Lung (tissue), 12 donors: Measurements from ENCODE around the gene ZNF836. TPM values are rescaled to one million over a fixed set of nuclear protein-coding genes. Genes with fewer than 3 reads are reported as not detected.

ENCODE experiments used
- ATAC-seq: fragments of 200-7000 bp; cut with Tn5 transposase; one replicate; pipeline ENCODE4 v1.9.1; 2020; ENCODE audit warnings: moderate number of reproducible peaks; ENCODE audit not compliant: insufficient read depth, low FRiP score
- DNase-seq, 3 donors: peaks; one replicate each; pipeline ENCODE4 v3.0.0-alpha.2; 2013 to 2017
- H3K27ac ChIP-seq, 2 donors: one replicate each; pipeline ENCODE4 v1.5.1; 2013; ENCODE audit warnings: mild to moderate bottlenecking in 2 of 2, moderate library complexity in 2 of 2, control low read depth in 1 of 2, inconsistent platforms in 1 of 2, low read depth in 1 of 2, low read length in 1 of 2
- H3K27me3 ChIP-seq, 3 donors: one replicate each; pipeline ENCODE4 v1.5.1; 2013; ENCODE audit warnings: low read length in 2 of 3; ENCODE audit not compliant: control insufficient read depth in 3 of 3, insufficient read depth in 3 of 3
- H3K36me3 ChIP-seq, 4 donors: one replicate each; pipeline ENCODE4 v1.5.1; 2013; ENCODE audit warnings: low read length in 4 of 4, mild to moderate bottlenecking in 1 of 4, moderate library complexity in 1 of 4; ENCODE audit not compliant: control insufficient read depth in 4 of 4, insufficient read depth in 4 of 4
- H3K4me1 ChIP-seq, 5 donors: one replicate each; pipeline ENCODE4 v1.5.1; 2013; ENCODE audit warnings: low read length in 5 of 5, mild to moderate bottlenecking in 2 of 5, moderate library complexity in 1 of 5; ENCODE audit not compliant: control insufficient read depth in 5 of 5, insufficient read depth in 5 of 5
- H3K4me3 ChIP-seq: one replicate; pipeline ENCODE4 v1.5.1; 2013; ENCODE audit warnings: mild to moderate bottlenecking, control low read depth, moderate library complexity
- H3K9ac ChIP-seq, 2 donors: one replicate each; pipeline ENCODE4 v1.5.1; 2013; ENCODE audit warnings: low read length in 2 of 2, control low read depth in 1 of 2; ENCODE audit not compliant: insufficient read depth in 1 of 2
- H3K9me3 ChIP-seq, 4 donors: one replicate each; pipeline ENCODE4 v1.5.1; 2013; ENCODE audit warnings: low read length in 3 of 4, mild to moderate bottlenecking in 1 of 4, moderate library complexity in 1 of 4; ENCODE audit not compliant: control insufficient read depth in 4 of 4, insufficient read depth in 3 of 4
- WGBS, 2 donors: extraction: QIAGEN DNeasy Blood & Tissue Kit; methylation state at CpG; one replicate each; pipeline ENCODE4 v1.1.7; 2013; 5-methylcytosine and 5-hydroxymethylcytosine counted together
- polyA plus RNA-seq, 2 donors: library from polyadenylated mRNA; stranded (reverse); fragments of 200-250 nt; gene quantifications; one replicate each; pipeline ENCODE4 v1.2.1, GENCODE V29; 2013
- total RNA-seq, 2 donors: library from RNA; depleted of rRNA in 1 of 2; stranded (reverse); fragments of >200 nt in 1 of 2; gene quantifications; one replicate each; pipeline ENCODE4 v1.2.1, GENCODE V29; 2014 to 2021
- TF ChIP-seq, protein P1 (sequence below): IDR thresholded peaks from 2 replicates; pipeline ENCODE4 v1.5.1; 2012; ENCODE audit warnings: mild to moderate bottlenecking; ENCODE audit errors: control extremely low read depth, extremely low read depth
- donor health status: control.
- donor health status: control.
- donor health status: Bipolar disorder and iron deficiency.
- donor health status: healthy.
- donor health status: DM: yes; HTN: yes; CAD: no.

Gene ZNF836
- total and polyA plus RNA-seq, 4 donors = 3.0 to 20.6 (median 9.7) TPM

GRCh38 chr19:52139252-52140031 lies 32.0 kb downstream of the ZNF836 start, which contains the start of gene ZNF616:
TSS of gene ZNF616 (minus strand) at chr19:52139938. CDS start at chr19:52130512, 9,426 bp downstream.
- TF ChIP-seq, protein P1, sequence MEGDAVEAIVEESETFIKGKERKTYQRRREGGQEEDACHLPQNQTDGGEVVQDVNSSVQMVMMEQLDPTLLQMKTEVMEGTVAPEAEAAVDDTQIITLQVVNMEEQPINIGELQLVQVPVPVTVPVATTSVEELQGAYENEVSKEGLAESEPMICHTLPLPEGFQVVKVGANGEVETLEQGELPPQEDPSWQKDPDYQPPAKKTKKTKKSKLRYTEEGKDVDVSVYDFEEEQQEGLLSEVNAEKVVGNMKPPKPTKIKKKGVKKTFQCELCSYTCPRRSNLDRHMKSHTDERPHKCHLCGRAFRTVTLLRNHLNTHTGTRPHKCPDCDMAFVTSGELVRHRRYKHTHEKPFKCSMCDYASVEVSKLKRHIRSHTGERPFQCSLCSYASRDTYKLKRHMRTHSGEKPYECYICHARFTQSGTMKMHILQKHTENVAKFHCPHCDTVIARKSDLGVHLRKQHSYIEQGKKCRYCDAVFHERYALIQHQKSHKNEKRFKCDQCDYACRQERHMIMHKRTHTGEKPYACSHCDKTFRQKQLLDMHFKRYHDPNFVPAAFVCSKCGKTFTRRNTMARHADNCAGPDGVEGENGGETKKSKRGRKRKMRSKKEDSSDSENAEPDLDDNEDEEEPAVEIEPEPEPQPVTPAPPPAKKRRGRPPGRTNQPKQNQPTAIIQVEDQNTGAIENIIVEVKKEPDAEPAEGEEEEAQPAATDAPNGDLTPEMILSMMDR = peak; percentile 55

DNA sequence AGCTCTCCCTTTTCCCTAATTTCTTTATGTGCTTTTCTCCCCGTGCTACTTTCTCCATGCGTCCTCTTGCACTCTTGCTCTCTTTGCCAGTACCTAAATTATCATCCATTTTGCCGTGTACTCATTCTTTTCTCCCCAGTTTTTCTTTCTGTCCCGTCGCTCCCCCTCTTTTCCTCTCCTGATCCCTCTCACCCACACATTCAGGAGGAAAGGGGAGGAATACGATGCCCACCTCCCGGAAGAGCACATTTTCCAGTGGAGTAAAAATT lies 32.5 kb downstream of the ZNF836 start:
- Histone ChIP-seq H3K36me3 (peaks cover 0 to 7% (median 2%) of the 10 kb centered on the region in 4 donors), H3K27ac (peak overlapping the region in 1 of 2 donors; percentile 98), H3K4me3 (peak overlapping the region; percentile 61), H3K9me3 (peaks cover 0 to 9% (median 6%) of the 10 kb centered on the region in 4 donors), H3K4me1 (peaks cover 0 to 16% (median 2%) of the 10 kb centered on the region in 5 donors), H3K9ac (peak overlapping the region; percentile 83 to 94), H3K27me3 (no peaks in the 10 kb centered on the region)
- TF ChIP-seq, protein P1 = no peak
- 0% methylated on average over 5 to 7 of the region's 7 CpGs for WGBS, 2 donors
- ATAC-seq (no peak), DNase-seq (no peak)

More at GRCh38 chr19:52139252-52140031, 32.0 kb downstream of the ZNF836 start, which contains the start of gene ZNF616:
- WGBS, 2 donors = 1% methylated on average over 49 of the region's 49 CpGs
- DNase-seq (peak; percentile 98 to 99 (median 98)), ATAC-seq (peak; percentile 92)
- Histone ChIP-seq H3K9me3 (peaks cover 0 to 7% (median 7%) of the 10 kb centered on the region in 4 donors), H3K4me1 (peaks cover 0 to 16% (median 2%) of the 10 kb centered on the region in 5 donors), H3K4me3 (peak within 1 kb of the TSS; percentile 61), H3K36me3 (peaks cover 0 to 7% (median 2%) of the 10 kb centered on the region in 4 donors), H3K27me3 (no peaks in the 10 kb centered on the region), H3K9ac (peak within 1 kb of the TSS; percentile 94 to 96), H3K27ac (peak within 1 kb of the TSS; percentile 81 to 98)

DNA sequence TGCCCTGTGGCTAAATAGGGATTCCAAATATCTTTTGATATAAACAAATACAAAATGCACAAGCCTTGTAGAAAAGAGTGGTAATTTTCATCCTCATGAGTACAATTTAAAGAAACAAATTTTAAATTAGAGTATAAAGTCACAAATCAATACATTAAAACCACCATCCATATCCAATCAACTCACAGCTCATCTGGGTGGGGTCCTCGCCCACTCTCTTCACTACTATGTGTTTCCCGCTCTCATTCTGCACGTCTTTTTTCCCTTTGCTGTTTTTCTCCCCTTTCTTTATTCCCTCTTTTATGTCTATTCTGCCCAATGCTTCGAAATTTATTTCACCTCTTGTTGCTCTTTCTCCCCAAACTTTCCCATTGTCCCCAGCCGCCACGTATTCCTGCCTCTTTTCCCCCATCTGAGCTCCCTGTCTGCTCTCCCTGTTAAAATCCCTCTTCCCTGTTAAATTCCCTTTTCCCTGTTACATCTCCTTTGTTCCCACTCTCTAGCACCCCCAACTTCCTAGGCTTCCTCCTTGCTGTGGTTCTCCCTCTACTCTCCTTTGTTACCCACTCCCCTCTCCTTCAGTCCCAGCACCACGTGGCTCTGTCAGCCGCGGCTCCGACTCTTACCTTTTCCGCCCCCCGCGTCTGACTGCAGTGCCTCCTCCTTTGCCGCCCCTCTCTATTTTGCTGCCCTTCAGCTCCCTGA lies 33.0 kb downstream of the ZNF836 start:
- WGBS, 2 donors = 11% methylated on average over 14 of the region's 14 CpGs
- ATAC-seq = no peak
- peak overlapping the region; percentile 61 for H3K4me3 ChIP-seq
- peaks cover 0 to 10% (median 2%) of the 10 kb centered on the region in 4 donors for H3K36me3 ChIP-seq
- H3K9me3 ChIP-seq = peaks cover 0 to 9% (median 7%) of the 10 kb centered on the region in 4 donors
- H3K9ac ChIP-seq = peak overlapping the region; percentile 83 to 94
- no peaks in the 10 kb centered on the region for H3K27me3 ChIP-seq
- TF ChIP-seq, protein P1 = no peak
- DNase-seq = peak; percentile 65 to 77 (median 71)
- peak overlapping the region in 1 of 2 donors; percentile 98 for H3K27ac ChIP-seq
- peaks cover 0 to 16% (median 2%) of the 10 kb centered on the region in 5 donors for H3K4me1 ChIP-seq
